GM21786 (cell line): Measurements from ENCODE around the gene FAM114A1.
A peak's percentile ranks its signal among the peaks of the same experiment; 100 is the strongest.

ENCODE experiments used
- ATAC-seq: cut with Tn5 transposase; IDR thresholded peaks from one replicate; pipeline ENCODE4 v1.9.1; 2021; ENCODE audit not compliant: unreplicated experiment

FAM114A1 gene

DNA sequence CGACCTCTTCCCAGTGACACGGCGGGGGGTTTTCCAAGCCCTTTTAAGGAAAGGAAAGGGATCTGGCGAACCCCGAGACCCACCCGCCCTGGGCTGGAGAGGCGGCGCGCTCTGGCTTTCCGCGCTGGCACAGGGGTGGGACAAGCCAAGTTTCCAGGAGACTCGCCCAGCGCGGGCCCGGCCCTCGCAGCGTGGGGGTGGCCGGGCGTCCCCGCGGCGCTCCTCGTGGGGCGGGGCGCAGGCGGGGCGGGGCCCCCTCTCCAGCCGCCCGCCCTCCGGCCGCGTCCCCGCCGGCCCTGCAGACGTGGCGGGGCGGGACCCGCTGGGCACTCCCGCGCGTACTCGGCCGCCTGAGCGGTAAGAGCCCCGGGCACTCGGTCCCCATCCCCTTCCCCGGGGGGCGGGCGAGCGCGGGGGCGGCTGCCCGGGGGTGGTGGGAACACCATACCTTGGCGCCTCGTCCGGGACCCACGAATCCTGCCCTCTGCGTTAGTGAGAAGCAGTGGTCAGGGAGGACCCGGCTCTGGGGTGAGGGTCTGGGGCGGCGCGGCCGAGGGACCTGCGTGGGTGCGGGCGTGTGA, at the start of gene FAM114A1:
Gene FAM114A1, plus strand, starts transcription at position 329 of the 581 bp plus-strand sequence. CDS start 10,273 bp downstream, outside the sequence.
- ATAC-seq: peak; percentile 89

- ATAC-seq: peak; percentile 54
These were observed 49.1 kb upstream of the FAM114A1 start for GRCh38 chr4:38818441-38818976.

DNA sequence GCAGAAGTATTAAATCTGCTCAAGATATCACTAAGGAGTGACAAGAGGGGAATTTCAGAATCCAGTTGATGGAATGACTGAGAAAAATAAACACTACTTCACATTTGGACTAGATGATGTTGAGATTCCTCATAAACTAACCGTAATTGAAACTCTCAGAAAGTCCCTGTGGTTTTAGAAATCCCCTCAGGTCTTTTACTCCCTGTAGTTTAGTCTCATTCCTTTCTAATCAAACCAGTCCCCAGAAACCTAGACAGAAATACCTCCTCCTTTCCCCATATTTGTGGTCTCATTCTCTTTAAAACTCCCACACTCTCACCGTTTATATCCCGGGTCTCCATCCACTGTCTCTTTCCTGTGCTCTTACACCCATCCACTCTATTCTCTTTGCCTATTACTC, 48.0 kb upstream of the FAM114A1 start:
- ATAC-seq: no peak

- ATAC-seq: peak; percentile 54
These were observed 47.1 kb upstream of the FAM114A1 start for GRCh38 chr4:38820329-38821061.

- no peak for ATAC-seq
These were observed 45.9 kb upstream of the FAM114A1 start for GRCh38 chr4:38821739-38822138.

GRCh38 chr4:38822748-38823303, 44.8 kb upstream of the FAM114A1 start:
- ATAC-seq: no peak

DNA sequence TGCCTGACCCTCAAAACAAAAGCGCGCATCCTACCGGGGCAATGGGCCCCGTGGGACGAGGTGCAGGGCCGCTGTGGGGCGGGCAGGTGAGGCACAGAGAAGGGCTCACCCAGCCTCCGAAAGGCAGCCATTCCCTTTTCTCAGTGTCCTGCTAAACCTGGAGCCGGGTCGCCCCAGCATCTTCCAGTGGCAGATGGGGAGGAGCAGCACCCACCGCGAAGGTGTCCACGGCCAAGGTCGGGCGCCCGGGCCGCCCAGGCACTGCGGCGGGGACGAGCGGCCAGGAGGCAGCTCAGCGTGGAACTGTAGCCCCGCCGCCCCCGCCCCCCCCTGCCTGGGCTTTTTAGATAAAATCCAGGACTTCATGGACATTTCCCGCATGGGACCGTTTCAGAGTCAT, 43.8 kb upstream of the FAM114A1 start:
- no peak for ATAC-seq

- no peak for ATAC-seq
These were observed 38.4 kb upstream of the FAM114A1 start for GRCh38 chr4:38829237-38829636.

DNA sequence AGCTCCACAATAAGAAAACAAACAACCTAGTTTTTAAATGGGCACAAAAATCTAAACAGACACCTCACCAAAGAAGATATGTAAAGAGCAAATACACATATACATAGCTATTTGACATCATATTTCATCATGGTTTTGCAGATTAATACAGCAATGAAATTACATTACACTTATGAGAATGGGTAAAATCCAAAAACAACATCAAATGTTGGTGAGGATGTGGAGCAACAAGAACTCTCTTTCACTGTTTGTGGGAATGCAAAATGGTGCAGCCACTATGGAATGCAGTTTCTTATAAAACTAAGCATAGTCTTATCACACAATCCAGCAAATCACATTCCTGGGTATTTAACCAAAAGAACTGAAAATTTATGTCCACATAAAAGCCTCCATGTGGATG, 36.0 kb upstream of the FAM114A1 start:
- no peak for ATAC-seq

- ATAC-seq: no peak
These were observed 35.4 kb upstream of the FAM114A1 start for GRCh38 chr4:38832206-38832605.

- no peak for ATAC-seq
These were observed 34.7 kb upstream of the FAM114A1 start for GRCh38 chr4:38832624-38833528.

DNA sequence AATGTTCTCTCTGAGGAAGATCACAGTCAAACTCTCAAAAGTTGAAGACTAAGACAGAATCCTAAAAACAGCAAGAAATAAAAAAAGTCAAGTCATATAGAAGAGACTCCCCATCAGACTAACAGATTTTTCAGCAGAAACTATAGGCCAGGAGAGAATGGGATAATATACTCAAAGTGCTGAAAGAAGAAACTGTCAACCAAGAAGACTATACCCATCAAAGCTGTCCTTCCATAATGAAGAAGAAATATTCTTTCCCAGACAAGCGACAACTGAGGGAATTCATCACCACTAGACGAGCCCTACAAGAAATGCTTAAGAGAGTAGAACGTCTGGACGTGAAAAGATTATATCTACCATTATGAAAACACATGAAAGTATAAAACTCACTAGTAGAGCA, 33.0 kb upstream of the FAM114A1 start:
- no peak for ATAC-seq

GRCh38 chr4:38837334-38837733, 30.3 kb upstream of the FAM114A1 start:
- ATAC-seq: no peak

DNA sequence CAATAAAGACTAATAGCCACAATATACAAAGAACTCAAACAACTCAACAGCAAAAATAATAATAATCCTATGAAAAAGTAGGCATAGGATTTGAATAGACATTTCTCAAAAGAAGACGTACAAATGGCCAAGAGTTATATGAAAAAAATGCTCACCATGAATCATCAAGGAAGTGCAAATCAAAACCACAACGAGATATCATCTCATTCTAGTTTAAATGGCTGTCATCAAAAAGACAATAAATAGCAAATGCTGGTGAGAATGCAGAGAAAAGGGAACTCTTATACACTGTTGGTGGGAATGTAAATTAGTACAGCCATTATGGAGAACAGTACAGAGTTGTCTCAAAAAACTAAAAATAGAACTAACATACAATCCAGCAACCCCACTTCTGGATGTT, 29.8 kb upstream of the FAM114A1 start:
- ATAC-seq: no peak

DNA sequence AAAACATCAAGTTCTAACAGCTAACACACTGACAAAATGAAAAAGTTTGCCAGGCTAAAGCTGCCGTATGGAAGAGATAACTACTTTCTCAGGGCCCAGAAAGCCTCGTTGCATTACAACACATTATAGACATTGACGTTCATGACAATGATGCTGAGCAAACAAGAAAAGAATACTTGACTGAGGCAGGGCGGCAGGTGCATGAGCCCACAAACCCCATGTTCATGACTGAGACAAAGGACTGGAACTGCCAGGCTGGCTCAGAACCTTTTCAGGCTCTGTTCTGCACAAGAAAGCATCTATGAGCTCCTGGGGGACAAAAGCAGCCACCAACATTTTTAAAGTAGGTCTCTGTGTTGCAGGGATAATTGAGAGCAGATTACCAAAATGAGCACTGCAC, 24.6 kb upstream of the FAM114A1 start:
- no peak for ATAC-seq

- no peak for ATAC-seq
These were observed 21.6 kb upstream of the FAM114A1 start for GRCh38 chr4:38846015-38846414.

DNA sequence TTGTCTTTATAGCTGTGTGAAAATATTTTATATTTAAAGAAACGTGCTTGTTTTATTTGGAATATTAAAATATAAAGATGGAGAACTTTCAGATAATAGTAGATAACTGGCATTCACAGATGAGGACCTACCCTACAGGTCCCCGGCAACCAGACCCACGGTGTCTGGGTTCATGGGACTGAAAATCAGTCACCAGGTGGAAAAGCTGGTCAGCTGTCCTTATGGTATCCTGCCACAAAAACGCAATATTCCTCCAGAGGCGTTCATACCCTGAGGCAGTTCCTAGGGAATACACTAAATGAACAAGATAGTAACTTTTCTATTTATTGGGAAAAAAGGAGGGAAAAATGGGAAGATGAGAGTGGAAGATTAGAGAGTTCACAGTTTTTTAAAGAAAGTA, 12.1 kb upstream of the FAM114A1 start:
- no peak for ATAC-seq

- no peak for ATAC-seq
These were observed 11.6 kb upstream of the FAM114A1 start for GRCh38 chr4:38856046-38856445.

DNA sequence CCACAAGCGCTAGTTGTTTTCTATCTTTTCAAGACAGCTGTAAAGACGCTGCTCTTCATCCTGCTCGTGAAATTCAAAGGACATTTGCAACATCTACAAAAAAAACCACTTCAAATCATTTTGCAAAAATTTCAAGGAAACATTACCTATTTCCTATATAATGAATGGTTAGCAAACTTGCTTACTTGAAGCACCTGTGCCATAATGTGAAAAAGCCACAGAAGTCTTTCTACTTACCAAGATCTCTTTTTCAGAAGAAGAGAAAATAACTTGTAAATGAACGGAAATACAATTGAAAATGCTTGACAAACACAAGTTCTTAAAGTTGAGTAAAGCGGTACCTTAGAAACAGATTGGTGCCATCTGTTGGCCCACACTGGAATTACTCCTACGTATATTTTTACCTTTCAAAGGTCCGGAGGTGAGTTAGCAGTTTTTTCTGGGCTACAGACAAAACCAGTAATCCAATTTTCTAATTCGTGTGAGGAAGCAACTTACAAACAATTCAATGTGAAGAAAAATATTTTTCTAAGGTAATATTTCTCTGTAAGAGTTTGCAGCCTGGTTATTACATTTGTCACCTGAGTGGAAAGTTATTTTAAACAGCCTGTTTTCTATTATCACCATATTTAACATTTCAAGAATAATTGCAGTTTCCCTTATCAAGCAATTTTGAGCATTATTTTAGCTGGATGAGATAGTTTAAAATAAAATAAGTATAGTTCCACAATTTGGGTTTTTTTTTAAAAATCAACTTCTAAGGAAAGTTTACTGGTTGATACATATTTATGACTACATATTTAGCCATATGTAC, 10.9 kb upstream of the FAM114A1 start, which contains the start of gene TLR6:
Gene TLR6, minus strand, starts transcription at position 294 of the 814 bp plus-strand sequence. CDS start 27,344 bp downstream, outside the sequence.
- ATAC-seq: peak; percentile 27
